Measurements from ENCODE around the gene IL10RB.

DNA sequence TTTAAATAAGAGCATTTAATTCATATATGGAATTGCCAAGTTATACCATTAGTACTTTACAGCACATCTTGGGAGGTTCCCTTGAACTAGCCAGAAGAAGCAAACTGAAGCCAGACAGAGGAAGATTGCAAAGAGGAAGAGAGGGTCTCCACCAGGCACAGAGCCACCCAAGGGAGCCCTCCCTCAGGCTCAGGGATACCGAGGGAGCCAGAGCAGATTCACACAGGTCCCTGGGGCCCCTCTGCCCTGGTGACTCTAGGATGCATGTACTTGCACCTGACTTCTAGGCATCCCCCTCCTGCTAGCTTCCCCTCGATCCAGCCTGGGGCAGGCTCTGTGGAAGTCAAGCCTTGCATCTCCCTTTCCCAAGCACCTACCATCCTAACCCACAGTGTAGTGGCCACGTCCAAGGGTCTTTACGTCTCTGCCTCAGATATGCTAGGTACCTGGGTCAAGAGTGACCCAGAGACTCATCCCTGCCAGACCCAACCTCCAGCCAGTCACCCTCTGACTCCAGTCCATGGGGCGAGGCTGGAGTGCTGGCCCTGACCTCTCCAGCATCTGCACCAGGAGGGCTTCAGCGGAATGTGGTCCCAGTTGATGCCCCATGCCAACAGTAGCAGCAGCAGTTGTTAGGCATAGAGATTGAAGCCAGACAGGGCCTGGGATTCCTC lies 30.0 kb upstream of the IL10RB start:
- TF ChIP-seq, protein P1, sequence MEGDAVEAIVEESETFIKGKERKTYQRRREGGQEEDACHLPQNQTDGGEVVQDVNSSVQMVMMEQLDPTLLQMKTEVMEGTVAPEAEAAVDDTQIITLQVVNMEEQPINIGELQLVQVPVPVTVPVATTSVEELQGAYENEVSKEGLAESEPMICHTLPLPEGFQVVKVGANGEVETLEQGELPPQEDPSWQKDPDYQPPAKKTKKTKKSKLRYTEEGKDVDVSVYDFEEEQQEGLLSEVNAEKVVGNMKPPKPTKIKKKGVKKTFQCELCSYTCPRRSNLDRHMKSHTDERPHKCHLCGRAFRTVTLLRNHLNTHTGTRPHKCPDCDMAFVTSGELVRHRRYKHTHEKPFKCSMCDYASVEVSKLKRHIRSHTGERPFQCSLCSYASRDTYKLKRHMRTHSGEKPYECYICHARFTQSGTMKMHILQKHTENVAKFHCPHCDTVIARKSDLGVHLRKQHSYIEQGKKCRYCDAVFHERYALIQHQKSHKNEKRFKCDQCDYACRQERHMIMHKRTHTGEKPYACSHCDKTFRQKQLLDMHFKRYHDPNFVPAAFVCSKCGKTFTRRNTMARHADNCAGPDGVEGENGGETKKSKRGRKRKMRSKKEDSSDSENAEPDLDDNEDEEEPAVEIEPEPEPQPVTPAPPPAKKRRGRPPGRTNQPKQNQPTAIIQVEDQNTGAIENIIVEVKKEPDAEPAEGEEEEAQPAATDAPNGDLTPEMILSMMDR (optimal IDR thresholded peaks at IDR 0.05 in 1 of 3, IDR thresholded peaks at IDR 0.05 in 1 of 3, conservative IDR thresholded peaks at IDR 0.05 in 1 of 3; ENCODE audit: extremely low read depth in 1 of 3, insufficient read depth in 2 of 3, low read length in 3 of 3) = no peak
- TF ChIP-seq EZH2 (IDR thresholded peaks at IDR 0.05; ENCODE audit: low read length) = no peak
